ENCODE results near the gene PDS5A.
"Not testable (repeated sequence)": the region's sequence is repeated elsewhere in the genome, so short reads cannot be mapped to it uniquely, and the experiment has no call there.

PDS5A gene

DNA sequence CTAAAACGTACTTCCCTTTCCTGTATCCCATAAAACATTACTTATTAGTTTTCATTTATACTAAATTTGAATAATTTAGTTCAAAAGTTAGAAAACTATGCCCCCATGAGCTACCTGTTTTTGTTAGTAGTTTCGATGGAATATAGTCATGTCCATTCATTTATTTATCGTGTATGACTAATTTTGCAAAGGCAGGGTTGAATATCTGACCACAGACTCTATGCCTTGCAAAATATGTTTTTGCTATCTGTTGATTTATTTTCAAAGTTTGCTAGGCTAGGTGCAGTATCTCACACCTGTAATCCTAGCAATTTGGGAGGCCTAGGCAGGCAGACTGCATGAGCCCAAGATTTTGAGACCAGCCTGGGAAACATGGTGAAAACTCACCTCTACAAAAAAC is 78.4 kb downstream of the PDS5A start:
- DNase-seq, result no peak

- DNase-seq, result no peak
Measured at GRCh38 chr4:39898015-39898414, 79.7 kb downstream of the PDS5A start.

- DNase-seq, result no peak
Measured at GRCh38 chr4:39893693-39894072, 84.0 kb downstream of the PDS5A start.

DNA sequence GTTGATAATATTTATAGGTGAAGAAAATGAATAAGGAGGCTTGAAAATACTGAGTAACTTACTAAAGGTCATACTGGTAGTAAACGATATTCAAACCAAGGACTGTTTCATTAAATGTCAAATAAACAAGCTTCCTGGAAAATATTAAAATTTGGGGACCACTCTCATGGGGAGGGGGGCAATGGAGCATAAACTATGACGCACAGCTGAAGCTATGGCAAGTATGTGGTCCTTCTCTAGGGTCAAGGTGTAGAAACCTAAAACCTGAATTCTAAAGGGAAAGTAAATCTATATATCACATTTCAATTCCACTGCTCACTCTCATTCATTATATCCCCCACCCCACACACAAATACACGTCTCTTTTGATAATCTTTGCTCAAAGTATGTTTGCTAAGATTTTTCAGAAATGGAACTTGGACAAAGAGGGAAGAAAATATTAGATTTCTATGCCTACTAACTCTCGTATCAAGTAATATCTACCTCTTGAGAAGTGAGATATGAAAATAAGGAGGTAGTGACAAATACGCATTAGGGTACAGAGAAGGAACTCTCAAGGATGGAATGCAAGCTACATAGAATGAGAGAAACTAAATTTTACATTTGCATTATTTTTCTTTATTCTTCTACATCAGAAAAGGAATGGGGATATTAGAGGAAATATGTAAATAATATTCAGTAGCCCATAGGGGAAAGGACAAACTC is 84.6 kb downstream of the PDS5A start:
- no peak for DNase-seq

- DNase-seq, result no peak
Measured at GRCh38 chr4:39889226-39889625, 88.5 kb downstream of the PDS5A start.

DNA sequence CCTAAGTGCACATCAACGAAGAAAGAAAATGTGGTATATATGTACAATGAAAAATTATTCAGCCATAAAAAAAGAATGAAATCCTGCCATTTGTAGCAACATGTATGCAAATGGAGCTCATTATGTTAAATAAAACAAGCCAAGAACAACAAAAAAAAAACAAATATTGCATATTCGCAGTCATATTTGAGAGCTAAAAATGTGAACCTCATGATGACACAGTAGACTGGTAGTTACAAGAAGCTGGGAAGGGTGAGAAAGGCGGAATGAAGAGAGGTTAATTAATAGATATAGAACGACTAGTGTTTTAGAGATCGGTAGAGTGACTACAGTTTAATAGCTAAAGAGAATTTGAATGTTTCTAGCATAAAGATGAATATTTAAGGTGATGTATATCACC is 89.2 kb downstream of the PDS5A start:
- DNase-seq, result no peak

GRCh38 chr4:39883646-39884045 is 94.1 kb downstream of the PDS5A start:
- no peak for DNase-seq

GRCh38 chr4:39881789-39882188 is 95.9 kb downstream of the PDS5A start:
- no peak for DNase-seq

DNA sequence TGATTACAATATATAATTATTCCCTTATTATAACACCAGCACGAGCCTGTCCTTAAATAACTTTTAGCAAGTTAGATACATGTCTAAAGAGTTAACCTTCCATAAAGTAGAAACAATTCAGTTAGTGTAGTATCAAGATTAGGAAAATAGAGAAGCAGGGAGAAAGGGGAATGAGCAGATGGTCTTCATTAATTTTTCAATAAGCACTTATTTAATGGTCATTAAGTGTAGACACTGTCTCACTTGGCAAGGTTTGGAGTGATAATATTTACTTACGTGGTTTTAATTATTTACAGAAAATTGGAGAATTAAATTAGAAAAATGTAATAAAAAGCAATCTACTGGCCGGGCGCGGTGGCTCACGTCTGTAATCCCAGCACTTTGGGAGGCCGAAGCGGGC is 99.7 kb downstream of the PDS5A start:
- no peak for DNase-seq

GRCh38 chr4:39873823-39874222 is 103.9 kb downstream of the PDS5A start:
- DNase-seq, result no peak

- DNase-seq, result no peak
Measured at GRCh38 chr4:39865280-39865679, 112.4 kb downstream of the PDS5A start.

DNA sequence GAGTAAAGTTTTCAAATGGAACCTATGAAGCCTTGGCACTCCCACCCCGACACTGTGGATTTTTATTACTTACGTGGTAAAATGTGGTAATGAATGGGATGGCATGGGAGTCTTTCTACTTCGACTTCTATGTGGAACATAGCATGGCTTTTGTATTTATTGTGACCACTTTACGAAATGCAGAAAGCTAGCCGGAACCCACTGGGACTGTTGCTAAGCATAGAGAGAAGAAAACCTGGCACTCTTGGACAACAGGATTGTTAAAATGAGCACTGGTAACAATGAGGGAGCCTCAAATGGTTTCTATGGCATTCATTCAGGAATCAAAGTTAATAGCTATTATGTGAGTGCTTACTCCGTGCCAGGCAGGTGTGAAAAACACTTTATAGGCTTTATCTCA is 113.3 kb downstream of the PDS5A start:
- no peak for DNase-seq

GRCh38 chr4:39860804-39861203 is 116.9 kb downstream of the PDS5A start:
- no peak for DNase-seq

- DNase-seq, result no peak
Measured at GRCh38 chr4:39855909-39856512, 121.7 kb downstream of the PDS5A start.

- DNase-seq, result no peak
Measured at GRCh38 chr4:39852636-39853035, 125.1 kb downstream of the PDS5A start.

- no peak for DNase-seq
Measured at GRCh38 chr4:39850727-39851126, 127.0 kb downstream of the PDS5A start.

DNA sequence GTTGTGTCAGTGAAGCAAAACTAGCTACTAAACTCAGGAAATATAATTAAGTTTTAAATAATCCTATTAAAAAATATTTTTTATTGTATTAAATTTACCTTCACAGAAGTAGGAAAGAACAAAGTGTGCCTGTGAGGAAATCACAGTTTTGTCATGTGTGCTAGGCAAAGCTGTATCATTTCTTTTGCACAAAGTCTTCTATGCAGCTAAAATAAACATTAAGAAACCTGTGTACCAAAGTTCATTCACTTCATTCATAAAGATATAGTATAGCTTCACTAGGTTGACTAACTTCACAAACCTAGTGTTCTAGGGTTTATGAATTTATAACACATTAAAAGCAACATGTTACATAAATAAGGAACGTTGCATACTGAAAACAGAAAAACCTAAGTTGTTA is 131.0 kb downstream of the PDS5A start:
- no peak for DNase-seq

DNA sequence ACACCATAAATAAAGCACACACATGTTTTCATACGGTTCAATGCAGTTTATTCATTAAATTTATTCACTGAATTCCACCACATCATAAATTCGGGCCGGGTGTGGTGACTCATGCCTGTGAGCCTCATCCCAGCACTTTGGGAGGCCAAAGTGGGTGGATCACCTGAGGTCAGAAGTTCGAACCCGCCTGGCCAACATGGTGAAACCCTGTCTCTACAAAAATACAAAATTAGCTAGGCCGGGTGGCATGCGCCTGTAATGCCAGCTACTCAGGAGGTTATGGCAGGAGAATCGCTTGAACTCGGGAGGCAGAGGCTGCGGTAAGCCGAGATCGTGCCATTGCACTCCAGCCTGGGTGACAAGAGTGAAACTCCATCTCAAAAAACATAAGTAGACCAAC is 131.6 kb downstream of the PDS5A start:
- no peak for DNase-seq

- DNase-seq, result no peak
Measured at GRCh38 chr4:39841894-39842293, 135.8 kb downstream of the PDS5A start.

- not testable (repeated sequence) for DNase-seq
Measured at GRCh38 chr4:39840516-39840915, 137.2 kb downstream of the PDS5A start.

DNA sequence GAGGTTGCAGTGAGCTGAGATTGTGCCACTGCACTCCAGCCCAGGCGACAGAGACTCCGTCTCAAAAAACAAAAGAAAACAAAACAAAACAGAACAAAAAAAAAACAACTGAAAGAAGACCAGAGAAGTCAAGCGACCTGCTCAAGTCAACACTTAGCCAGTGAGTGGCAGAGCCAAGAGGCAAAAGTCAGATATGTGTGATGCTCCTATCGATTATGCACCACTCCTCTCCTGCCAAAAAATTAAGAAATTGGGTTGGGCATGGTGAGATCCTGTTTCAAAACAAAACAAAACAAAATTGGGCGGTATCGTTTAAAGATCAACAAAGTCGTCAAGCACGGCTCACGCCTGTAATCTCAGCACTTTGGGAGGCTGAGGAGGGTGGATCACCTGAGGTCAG is 137.7 kb downstream of the PDS5A start:
- DNase-seq, result no peak

DNA sequence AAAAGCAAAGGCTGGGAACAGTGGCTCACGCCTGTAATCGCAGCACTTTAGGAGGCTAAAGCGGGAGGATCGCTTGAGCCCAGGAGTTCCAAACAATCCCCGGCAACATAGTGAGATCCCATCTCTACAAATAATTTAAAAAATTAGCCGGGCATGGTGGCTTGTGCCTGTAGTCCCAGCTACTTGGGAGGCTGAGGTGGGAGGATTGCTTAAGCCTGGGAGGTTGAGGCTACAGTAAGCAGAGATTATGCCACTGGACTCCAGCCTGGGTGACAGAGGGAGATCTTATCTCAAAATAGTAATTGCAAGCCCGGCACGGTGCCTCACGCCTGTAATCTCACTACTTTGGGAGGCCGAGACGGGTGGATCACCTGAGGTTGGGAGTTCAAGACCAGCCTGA is 139.3 kb downstream of the PDS5A start:
- not testable (repeated sequence) for DNase-seq

DNA sequence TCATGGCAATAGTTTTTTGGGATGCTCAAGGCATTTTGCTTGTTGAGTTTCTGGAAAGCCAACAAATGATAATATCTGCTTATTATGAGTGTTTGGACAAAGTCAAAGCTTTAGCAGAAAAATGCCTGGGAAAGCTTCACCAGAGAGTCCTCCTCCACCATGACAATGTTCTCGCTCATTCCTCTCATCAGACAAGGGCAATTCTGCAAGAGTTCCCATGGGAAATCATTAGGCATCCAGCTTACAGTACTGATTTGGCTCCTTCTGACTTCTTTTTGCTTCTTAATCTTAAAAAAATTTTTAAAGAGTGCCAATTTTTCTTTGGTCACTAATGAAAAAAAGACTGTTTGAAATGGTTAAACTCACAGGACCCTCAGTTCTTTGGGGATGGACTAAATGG is 143.4 kb downstream of the PDS5A start:
- DNase-seq, result no peak

GRCh38 chr4:39825741-39826231 is 151.9 kb downstream of the PDS5A start:
- DNase-seq, result no peak

GRCh38 chr4:39825090-39825489 is 152.6 kb downstream of the PDS5A start:
- DNase-seq, result no peak
